Regular cardiac myocyte (primary cell): ENCODE data around the gene PELI2. TPM values are rescaled to one million over a fixed set of nuclear protein-coding genes. Genes with fewer than 3 reads are reported as not detected.

Experiments
- total RNA-seq: library from RNA; depleted of rRNA; stranded (reverse); fragments of >200 nt; gene quantifications from 2 replicates; pipeline ENCODE4 v1.2.3, GENCODE V29; 2014

PELI2 gene, protein sequence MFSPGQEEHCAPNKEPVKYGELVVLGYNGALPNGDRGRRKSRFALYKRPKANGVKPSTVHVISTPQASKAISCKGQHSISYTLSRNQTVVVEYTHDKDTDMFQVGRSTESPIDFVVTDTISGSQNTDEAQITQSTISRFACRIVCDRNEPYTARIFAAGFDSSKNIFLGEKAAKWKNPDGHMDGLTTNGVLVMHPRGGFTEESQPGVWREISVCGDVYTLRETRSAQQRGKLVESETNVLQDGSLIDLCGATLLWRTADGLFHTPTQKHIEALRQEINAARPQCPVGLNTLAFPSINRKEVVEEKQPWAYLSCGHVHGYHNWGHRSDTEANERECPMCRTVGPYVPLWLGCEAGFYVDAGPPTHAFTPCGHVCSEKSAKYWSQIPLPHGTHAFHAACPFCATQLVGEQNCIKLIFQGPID
- 3.8 and 10.1 TPM in 2 replicates for total RNA-seq

DNA sequence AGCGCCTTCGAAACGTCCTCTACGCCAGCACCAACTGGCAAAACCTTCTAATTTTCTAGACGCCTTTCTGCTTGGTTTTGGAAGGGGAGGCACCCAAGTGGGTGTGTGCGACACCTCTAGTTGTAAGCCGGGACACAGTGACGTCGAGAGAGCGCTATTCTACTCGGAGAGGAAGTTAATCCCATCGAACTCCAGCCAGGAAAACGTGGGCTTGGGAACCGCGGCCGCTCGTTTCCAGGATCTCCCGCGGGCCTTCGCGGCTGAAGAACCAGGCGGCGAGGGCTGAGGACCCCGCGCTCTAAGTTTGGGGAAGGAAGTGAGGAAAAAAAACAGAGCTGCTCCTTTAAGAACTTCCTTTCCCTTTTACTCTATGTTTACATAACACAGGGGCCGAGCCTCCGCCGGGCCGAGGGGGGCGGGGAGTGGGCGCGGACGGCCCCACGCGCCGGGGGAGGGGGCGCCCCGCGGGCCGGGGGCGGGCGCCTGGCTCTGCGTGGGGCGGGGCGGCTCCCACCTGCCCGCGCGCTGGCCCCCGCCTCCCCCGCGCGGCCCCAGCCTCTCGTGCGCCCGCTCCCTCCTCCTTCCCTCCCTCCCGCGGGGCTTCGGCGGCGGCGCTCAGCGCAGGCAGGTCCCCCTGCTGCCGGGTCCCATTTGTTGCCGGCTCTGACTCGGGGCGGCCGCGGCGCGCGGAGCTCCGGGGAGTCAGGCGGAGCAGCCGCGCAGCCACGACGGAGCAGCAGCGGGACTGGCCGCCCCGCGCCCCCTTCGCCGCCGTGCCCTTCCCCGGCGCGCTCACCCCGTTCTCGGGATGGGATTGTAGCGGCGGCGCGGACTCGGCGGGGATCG is at the start of gene PELI2:
Gene PELI2, plus strand, starts transcription at position 647 of the 846 bp plus-strand sequence. CDS start 250 bp downstream, outside the sequence.

